ENCODE results near the gene TNK1.

The TNK1 gene

DNA sequence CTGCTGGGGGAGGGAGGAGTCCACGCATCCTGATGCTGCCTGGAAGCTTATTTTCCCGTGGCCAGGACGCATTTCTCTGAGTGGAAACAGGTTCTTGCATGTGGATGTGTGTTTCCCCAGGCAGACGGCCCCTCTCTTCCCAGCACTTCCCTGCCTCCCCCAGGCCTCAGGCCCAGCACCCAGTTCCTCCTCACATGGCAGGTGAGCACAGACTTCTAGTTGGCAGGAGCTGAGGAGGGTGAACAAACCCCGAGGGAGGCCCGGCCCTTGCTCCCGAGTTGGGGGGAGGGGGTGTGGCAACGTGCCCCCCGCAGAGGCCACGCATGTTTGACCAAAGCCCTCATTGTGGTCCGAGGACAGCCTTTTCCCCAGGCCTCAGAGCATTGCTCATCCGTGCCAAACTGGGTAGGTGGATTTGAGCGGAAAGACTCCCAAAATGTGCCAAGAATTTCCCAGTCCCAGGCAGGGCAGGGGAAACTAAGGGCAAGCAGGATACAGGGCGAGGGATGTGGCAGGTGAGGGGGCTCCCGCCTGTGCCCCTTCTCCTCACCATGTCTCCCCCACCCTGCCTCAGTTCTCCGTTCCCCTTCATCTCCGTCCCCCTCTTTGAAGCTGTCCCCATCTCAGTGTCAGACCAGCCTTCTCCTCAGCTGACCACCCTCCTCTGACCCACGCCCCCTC is 37.7 kb downstream of the TNK1 start:
- TF ChIP-seq, protein P1, sequence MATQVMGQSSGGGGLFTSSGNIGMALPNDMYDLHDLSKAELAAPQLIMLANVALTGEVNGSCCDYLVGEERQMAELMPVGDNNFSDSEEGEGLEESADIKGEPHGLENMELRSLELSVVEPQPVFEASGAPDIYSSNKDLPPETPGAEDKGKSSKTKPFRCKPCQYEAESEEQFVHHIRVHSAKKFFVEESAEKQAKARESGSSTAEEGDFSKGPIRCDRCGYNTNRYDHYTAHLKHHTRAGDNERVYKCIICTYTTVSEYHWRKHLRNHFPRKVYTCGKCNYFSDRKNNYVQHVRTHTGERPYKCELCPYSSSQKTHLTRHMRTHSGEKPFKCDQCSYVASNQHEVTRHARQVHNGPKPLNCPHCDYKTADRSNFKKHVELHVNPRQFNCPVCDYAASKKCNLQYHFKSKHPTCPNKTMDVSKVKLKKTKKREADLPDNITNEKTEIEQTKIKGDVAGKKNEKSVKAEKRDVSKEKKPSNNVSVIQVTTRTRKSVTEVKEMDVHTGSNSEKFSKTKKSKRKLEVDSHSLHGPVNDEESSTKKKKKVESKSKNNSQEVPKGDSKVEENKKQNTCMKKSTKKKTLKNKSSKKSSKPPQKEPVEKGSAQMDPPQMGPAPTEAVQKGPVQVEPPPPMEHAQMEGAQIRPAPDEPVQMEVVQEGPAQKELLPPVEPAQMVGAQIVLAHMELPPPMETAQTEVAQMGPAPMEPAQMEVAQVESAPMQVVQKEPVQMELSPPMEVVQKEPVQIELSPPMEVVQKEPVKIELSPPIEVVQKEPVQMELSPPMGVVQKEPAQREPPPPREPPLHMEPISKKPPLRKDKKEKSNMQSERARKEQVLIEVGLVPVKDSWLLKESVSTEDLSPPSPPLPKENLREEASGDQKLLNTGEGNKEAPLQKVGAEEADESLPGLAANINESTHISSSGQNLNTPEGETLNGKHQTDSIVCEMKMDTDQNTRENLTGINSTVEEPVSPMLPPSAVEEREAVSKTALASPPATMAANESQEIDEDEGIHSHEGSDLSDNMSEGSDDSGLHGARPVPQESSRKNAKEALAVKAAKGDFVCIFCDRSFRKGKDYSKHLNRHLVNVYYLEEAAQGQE (IDR thresholded peaks at IDR 0.05; ENCODE audit: insufficient read depth in 1 of 2, low read depth in 2 of 2, low read length in 2 of 2) = no peak
- TF ChIP-seq FOXP2 (optimal IDR thresholded peaks at IDR 0.05; ENCODE audit: borderline replicate concordance, extremely low read depth, extremely low read length, insufficient read depth) (no peak), POLR2AphosphoS5 (IDR thresholded peaks at IDR 0.05; ENCODE audit: low read depth, low read length) (no peak), SIN3A (IDR thresholded peaks at IDR 0.05; ENCODE audit: borderline replicate concordance, insufficient read depth, low read length) (no peak), TAF1 (IDR thresholded peaks at IDR 0.05; ENCODE audit: borderline replicate concordance, insufficient read depth, low read length) (no peak)

DNA sequence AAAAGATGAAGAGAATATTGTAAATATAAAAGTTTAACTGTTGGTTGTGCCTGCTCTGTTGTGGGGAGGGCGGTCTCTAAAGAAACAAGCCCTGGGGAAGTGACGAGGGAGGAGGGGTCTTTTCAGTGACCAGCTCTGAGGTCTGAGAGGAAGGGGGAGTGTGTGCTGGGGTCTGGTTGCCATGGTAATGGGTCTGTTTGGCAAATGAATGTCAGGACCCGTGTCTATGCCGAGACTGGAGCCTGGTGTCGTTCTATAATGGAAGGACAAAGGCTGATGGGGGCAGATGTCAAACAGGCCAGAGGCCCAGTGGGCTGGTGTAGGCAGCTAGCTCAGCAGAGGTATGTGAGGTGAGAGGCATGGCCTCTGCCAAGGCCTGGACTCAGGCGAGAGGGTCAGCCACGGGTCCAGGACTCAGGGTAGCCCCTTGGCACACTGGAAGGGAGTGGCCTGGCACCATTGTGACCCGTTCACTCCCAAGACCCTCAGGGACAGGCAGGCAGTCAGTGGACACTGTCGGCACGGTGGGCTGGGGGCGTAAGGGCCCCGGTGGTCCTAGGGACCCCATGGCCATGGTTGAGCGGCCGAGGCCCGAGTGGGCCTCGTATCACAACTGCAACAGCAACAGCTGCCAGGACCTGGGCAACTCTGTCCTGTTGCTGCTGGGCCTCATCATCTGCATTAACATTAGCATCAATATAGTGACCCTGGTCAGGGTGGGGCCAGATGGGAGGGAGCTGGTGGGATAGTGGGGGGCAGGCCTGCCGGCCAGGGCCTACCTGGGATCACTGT is 39.1 kb downstream of the TNK1 start, which contains the start of gene SPEM1:
SPEM1 (plus strand) TSS at position 506 of the 792 bp plus-strand sequence; CDS start at position 567, 61 bp downstream.
- TF ChIP-seq POLR2AphosphoS5 (IDR thresholded peaks at IDR 0.05; ENCODE audit: low read depth, low read length) = no peak
- no peak for TF ChIP-seq SIN3A (IDR thresholded peaks at IDR 0.05; ENCODE audit: borderline replicate concordance, insufficient read depth, low read length)
- no peak for TF ChIP-seq TAF1 (IDR thresholded peaks at IDR 0.05; ENCODE audit: borderline replicate concordance, insufficient read depth, low read length)
- TF ChIP-seq FOXP2 (optimal IDR thresholded peaks at IDR 0.05; ENCODE audit: borderline replicate concordance, extremely low read depth, extremely low read length, insufficient read depth) = no peak

DNA sequence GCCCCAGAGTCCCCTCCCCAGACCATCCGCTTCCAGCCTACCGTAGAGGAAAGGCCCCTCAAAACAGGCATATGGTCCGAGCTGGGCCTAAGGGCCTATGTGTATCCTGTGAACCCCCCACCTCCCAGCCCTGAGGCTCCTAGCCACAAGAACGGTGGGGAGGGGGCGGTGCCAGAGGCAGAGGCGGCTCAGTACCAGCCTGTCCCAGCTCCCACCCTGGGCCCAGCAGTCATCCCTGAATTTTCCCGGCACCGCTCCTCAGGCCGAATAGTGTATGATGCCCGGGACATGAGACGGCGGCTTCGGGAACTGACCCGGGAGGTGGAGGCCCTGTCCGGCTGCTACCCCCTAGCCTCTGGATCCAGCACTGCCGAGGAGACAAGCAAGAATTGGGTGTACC is 40.3 kb downstream of the TNK1 start:
- TF ChIP-seq FOXP2 (optimal IDR thresholded peaks at IDR 0.05; ENCODE audit: borderline replicate concordance, extremely low read depth, extremely low read length, insufficient read depth) = no peak
- no peak for TF ChIP-seq TAF1 (IDR thresholded peaks at IDR 0.05; ENCODE audit: borderline replicate concordance, insufficient read depth, low read length)
- TF ChIP-seq, protein P1 (IDR thresholded peaks at IDR 0.05; ENCODE audit: insufficient read depth in 1 of 2, low read depth in 2 of 2, low read length in 2 of 2) = no peak
- TF ChIP-seq SIN3A (IDR thresholded peaks at IDR 0.05; ENCODE audit: borderline replicate concordance, insufficient read depth, low read length) = no peak
- TF ChIP-seq POLR2AphosphoS5 (IDR thresholded peaks at IDR 0.05; ENCODE audit: low read depth, low read length) = no peak

DNA sequence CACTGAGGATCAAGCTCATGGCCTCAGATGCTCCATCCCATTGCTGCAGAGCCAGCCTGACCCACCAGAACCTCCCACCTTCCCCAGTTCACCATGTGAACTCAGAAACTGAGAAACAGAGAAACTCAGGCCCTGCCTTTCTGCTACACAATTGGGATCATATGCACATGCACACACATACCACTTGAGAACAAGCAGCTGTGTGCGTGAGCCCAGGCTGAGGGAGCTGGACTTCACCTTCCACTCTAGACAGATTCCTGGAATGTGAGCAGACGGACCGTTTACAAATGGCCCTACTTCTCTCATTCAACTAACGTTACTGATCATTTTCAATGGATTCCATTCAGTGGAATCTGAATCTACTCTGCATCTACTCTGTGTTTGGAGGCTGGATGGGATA is 42.8 kb downstream of the TNK1 start:
- no peak for TF ChIP-seq POLR2AphosphoS5 (IDR thresholded peaks at IDR 0.05; ENCODE audit: low read depth, low read length)
- TF ChIP-seq, protein P1 (IDR thresholded peaks at IDR 0.05; ENCODE audit: insufficient read depth in 1 of 2, low read depth in 2 of 2, low read length in 2 of 2) = no peak
- TF ChIP-seq FOXP2 (optimal IDR thresholded peaks at IDR 0.05; ENCODE audit: borderline replicate concordance, extremely low read depth, extremely low read length, insufficient read depth) = no peak
- no peak for TF ChIP-seq SIN3A (IDR thresholded peaks at IDR 0.05; ENCODE audit: borderline replicate concordance, insufficient read depth, low read length)

DNA sequence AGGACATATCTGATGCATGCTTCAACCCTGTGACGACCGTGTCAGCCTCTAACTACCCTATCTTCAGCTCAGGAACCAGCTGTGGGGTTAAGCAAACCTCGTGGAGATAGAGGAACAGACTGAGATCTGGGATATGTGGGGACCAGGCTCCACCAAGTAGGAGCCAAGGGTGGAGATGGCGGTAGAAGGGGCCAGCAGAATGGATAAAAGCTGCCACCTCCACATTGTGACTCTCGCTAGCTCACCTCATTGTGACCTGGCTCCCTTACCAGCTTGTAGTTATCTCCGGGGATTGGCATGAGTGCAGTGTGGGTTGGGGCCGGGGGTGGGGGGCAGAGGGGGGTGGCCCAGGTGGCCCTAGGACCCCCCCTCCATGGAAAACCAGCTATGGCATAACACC is 44.4 kb downstream of the TNK1 start, which contains the start of gene SPEM2:
SPEM2 (plus strand) TSS at position 301 of the 400 bp plus-strand sequence; CDS start at position 374, 73 bp downstream.
- TF ChIP-seq, protein P1 (IDR thresholded peaks at IDR 0.05; ENCODE audit: insufficient read depth in 1 of 2, low read depth in 2 of 2, low read length in 2 of 2) = no peak
- TF ChIP-seq POLR2AphosphoS5 (IDR thresholded peaks at IDR 0.05; ENCODE audit: low read depth, low read length) (no peak), TAF1 (IDR thresholded peaks at IDR 0.05; ENCODE audit: borderline replicate concordance, insufficient read depth, low read length) (no peak), FOXP2 (optimal IDR thresholded peaks at IDR 0.05; ENCODE audit: borderline replicate concordance, extremely low read depth, extremely low read length, insufficient read depth) (no peak), SIN3A (IDR thresholded peaks at IDR 0.05; ENCODE audit: borderline replicate concordance, insufficient read depth, low read length) (no peak)

Data from PFSK-1 (cell line).